NCI-H1105 treated with DMSO at 0.1 percent for 48 hours (cell line): ENCODE results near the gene MAST4.
A peak's percentile ranks its signal among the peaks of the same experiment; 100 is the strongest.
"Not testable (repeated sequence)": the region's sequence is repeated elsewhere in the genome, so short reads cannot be mapped to it uniquely, and the experiment has no call there.

Experiments
- DNase-seq: peaks from one replicate; lab custom pipeline; 2025; lab: John Stamatoyannopoulos, UW

MAST4 gene

GRCh38 chr5:66810848-66811261, 214.7 kb downstream of the MAST4 start:
- no peak for DNase-seq

DNA sequence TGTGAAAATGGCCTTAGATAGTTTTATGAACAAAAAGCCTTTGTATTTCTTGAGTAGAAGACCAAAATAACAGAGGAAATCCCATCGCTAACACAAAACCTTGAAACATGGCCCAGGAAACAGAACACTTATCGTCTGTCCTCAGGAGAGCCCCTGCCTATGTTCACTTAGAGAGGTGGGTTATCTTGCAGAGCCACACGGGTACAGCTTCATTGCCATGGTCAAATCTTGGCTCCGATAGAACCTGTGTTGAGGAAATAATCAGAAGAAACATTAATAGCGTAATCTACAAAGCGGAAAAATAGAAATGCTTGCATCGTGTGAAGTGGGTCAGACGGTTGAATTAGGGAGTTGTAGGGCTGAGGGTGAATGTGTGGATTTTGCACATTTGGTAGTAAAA, 216.1 kb downstream of the MAST4 start:
- no peak for DNase-seq

GRCh38 chr5:66813306-66813705, 217.1 kb downstream of the MAST4 start:
- no peak for DNase-seq

DNA sequence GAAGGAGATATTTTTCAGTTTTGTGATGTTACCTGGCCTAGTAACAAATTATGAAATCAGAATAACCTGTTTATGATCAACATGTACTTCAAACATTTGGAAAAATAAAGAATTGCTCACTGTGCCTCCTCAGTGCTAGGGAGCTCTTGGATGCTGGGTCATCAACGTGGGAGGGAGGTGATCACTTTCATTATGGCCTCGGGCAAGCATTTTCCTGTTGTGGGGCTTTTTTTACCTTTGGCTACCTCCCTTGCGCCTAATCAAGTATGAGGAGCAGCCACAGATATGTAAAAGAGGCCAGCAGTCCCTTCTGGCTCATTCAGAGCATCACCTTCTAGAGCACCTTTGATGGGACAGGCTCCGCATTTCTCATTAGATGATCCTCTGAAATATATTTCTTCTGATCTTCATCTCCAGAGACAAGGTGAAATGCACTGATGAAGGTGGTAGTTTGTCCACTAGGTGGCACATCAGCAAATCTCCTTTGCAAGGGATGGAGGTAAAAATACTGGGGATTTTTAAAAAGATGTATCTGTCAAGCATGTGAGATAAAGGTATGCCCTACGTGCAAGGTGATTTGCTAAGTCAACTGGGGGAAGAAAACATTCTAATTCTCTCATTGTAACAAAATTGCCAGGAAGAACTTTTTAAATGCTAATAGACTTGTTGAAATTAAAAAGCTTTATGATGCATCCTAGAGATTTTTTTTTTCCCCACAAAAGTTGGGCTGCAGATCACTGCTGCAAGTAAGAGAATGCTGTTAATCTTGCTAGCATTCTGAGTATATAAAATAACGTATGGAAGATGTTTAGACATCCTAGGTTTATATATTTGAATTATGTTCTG, 218.2 kb downstream of the MAST4 start:
- peak; percentile 42 for DNase-seq

- no peak for DNase-seq
Measured at GRCh38 chr5:66818304-66818934, 222.2 kb downstream of the MAST4 start.

DNA sequence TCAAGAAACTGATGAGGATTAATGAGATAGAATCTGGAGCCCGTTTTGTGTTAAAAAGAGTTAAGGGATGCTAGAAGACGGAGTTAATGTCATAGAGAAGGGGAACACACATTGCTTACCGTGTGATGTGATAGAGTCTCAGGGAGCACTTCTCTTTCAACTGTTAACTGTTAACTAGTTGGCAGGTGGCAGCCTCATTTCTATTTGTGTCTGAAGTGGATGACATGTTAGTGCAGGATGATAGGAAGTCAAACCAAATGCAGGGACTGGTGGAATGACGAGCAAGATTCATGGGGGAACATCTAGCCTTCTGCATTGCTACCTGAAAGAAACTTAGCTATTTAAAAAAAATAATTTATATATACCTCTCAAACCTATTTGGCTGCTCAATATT, 222.7 kb downstream of the MAST4 start:
- DNase-seq: peak; percentile 12

- no peak for DNase-seq
Measured at GRCh38 chr5:66820630-66821207, 224.5 kb downstream of the MAST4 start.

- no peak for DNase-seq
Measured at GRCh38 chr5:66821688-66822429, 225.7 kb downstream of the MAST4 start.

GRCh38 chr5:66822906-66823305, 226.7 kb downstream of the MAST4 start:
- not testable (repeated sequence) for DNase-seq

GRCh38 chr5:66824476-66824875, 228.3 kb downstream of the MAST4 start:
- no peak for DNase-seq

DNA sequence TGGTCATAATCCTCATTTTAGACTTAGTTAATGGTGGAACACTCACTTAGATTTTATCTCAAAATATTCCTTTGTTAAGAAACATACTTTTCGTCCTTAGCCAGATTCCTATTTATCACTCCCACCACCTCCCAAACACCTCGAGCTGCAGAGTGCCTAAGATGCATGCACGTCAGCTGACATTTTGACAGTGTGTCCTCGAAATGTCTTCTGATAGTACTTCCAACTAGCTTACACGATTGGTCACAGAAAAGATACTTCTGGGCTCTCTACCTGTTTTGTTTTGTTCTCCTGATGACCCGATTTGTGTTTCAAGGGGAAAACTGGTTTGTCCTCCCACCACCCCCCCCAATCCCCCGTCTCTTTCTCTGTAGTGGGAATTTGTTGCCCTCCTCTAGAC, 230.1 kb downstream of the MAST4 start:
- DNase-seq: no peak

DNA sequence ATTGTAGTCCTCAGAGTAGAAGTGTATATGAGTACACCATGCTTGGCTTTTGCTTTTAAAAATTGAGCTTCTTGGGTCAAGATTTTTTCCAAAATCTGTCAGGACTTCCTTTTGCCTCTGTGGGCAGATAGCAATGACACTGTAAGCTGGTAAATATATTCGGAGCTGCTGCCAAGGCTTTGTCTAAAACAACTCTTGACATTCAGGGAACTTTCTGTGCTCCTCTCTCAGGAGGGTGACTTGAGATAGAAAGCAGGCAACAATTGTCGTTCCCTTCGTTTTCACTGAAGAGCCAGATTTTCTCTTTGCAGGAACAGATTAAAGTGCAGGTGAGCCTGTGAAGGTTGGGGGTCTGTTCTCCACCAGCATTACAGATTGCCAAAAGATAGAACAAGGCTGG, 230.5 kb downstream of the MAST4 start:
- DNase-seq: no peak

- no peak for DNase-seq
Measured at GRCh38 chr5:66828046-66828547, 231.9 kb downstream of the MAST4 start.

DNA sequence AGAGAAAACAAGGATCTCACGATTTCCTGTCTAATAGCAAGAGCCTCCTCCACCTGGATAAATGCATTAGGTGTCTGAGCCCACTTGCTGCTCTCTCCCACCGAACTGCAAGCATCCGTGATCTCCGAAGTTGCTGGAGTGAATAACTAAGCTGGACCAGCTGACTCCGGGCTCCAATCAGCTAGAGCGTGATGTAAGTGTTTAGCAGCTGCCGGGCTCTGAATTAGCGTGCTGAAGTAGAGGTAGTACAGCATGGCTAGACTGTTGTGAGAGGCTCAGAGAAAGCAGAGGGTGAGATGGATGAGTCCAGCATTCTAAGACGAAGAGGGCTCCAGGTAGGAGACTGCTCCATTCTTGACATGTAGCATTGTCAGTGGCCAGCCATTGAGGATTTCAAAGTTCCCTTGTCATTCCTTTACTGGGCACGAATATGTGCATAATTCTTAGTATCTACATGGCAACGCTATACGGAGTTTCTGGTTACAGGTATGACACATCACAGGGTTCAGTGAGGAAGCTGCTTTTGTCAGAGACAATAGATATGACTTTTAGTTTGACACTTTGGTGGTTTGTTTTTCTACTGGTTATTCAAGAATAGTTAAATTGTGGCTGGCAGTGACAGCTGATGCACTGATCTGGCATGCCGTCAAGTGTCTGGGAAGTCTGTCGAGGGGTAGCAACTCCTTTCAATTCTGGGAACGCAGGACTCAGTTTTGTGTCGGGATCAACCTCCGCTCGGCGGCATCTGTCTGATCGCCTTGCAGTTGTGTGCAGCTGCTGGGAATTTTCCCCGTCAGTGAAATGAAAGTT, 232.6 kb downstream of the MAST4 start:
- DNase-seq: peak; percentile 64

DNA sequence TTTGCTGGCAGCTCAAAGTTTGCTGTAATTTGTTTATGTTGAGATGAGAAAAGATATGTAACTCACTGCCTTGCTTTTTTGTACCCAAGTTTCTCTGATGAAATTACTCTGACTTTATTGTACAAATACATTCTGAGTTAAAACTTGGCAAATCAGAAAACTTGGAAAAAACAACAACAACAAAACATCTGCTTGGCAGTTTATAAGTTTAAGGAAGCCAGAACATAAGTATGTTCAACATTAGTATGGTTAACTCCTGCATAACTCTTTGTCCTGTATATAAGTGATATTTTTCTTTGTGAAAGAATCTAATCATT, 233.1 kb downstream of the MAST4 start:
- no peak for DNase-seq

GRCh38 chr5:66829826-66830225, 233.6 kb downstream of the MAST4 start:
- DNase-seq: no peak

DNA sequence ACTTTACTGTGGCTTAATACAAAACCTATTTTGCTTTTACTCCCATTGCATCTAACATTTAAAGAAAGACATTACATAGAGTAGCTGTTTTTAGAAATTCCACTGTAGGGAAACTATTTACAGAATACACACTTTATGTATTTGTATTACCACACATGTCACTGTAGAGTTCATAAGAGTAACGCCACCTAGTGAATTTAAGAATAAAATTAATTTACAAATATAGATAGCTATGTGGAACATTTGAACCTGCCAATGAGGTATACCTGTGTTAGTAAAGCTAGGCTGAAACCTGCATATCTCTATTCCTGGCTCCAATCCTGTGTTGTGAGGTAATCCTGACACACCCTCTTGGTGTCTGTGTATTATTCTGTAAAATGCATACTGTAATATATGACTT, 234.4 kb downstream of the MAST4 start:
- no peak for DNase-seq

- no peak for DNase-seq
Measured at GRCh38 chr5:66839636-66840185, 243.5 kb downstream of the MAST4 start.

DNA sequence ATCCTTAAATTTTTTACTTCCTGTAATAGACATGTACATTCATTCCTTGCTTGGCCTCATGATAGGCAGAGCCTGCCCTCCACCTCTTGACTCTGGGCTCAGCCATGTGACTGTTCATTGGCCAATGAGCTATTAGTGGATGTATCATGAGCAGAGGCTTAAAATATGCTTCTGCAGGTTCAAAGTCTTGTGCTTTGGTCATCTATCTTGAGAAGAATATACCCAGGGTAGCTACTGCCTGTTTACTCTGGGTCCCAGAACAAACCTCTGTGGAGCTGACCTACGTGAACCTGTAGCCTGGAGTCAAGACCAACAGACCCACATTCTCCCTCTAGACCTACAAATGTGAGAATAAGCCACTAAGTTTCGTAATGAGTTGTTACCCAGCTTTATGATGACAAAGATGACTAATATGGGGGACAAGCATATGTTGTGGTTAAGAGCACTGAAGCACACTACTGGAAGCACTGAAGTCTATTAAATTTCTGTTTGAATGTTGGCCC, 244.4 kb downstream of the MAST4 start:
- DNase-seq: no peak

DNA sequence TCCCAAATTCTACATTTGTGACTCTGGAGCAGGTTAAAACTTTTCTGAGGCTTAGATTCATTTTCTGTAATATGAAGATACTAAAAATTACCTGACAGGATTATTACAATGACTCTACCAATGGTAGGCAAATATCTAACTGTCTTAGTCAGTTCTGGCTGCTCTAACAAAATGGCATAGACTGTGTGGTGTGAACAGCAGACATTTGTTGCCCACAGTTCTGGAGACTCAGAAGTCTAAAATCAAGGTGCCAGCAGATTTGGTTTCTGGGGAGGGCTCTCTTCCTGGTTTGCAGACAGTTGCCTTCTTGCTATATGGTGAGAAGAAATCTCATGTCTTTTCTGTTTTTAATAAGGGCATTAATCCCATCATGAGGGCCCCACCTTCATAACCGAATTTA, 245.1 kb downstream of the MAST4 start:
- DNase-seq: no peak

- no peak for DNase-seq
Measured at GRCh38 chr5:66842540-66842939, 246.3 kb downstream of the MAST4 start.
